K562 treated with DMSO at 1 percent for 48 hours (cell line): ENCODE results near the gene RIMS4. TPM values are rescaled to one million over a fixed set of nuclear protein-coding genes. Genes with fewer than 3 reads are reported as not detected.

Experiments used
- total RNA-seq: library from RNA; unstranded; fragments of 300-600 nt; gene quantifications from 2 replicates; pipeline ENCODE4 v1.2.3, GENCODE V29; 2022; ENCODE audit warnings: low replicate concordance; ENCODE audit errors: extremely low read depth

RIMS4 gene
- not detected in 2 replicates for total RNA-seq

GRCh38 chr20:44810391-44811149 is at the start of gene RIMS4:
Gene RIMS4, minus strand, starts transcription at chr20:44810546. Its CDS starts 275 bp downstream, at chr20:44810271.

GRCh38 chr20:44745598-44746366 is 64.6 kb downstream of the RIMS4 start, which contains the start of gene KCNK15:
Gene KCNK15, plus strand, starts transcription at chr20:44745865. Its CDS starts 46 bp downstream, at chr20:44745911.

GRCh38 chr20:44714701-44715498 is 95.4 kb downstream of the RIMS4 start, which contains the start of gene CCN5:
Gene CCN5, plus strand, starts transcription at chr20:44715369. Its CDS starts 22 bp downstream, at chr20:44715391.

Other genes starting within 250 kb of the RIMS4 start
- not detected in 2 replicates for gene PKIG, start 228.0 kb downstream of the RIMS4 start, total RNA-seq
- not detected in 2 replicates for gene ADA, start 158.8 kb downstream of the RIMS4 start, total RNA-seq
- gene CCN5, start 95.2 kb downstream of the RIMS4 start, total RNA-seq: not detected in 2 replicates
- not detected in 2 replicates for gene KCNK15, start 64.7 kb downstream of the RIMS4 start, total RNA-seq
- gene YWHAB, start 75.2 kb upstream of the RIMS4 start, total RNA-seq: not detected in 2 replicates
- gene PABPC1L, start 99.5 kb upstream of the RIMS4 start, total RNA-seq: not detected in 2 replicates
- not detected in 2 replicates for gene TOMM34, start 149.9 kb upstream of the RIMS4 start, total RNA-seq
- gene STK4, start 156.0 kb upstream of the RIMS4 start, total RNA-seq: not detected in 2 replicates